ENCODE data around the gene NQO1.

The NQO1 gene

GRCh38 chr16:69693916-69694315 is 32.4 kb downstream of the NQO1 start:
- H4K20me1 ChIP-seq (ENCODE audit: insufficient read depth, low read length): no peaks in the 10 kb centered on the region
- no peak overlapping the region for H3K9ac ChIP-seq (ENCODE audit: low read length)
- peaks cover 59% of the 10 kb centered on the region for H3K36me3 ChIP-seq (ENCODE audit: insufficient read depth, low read length)
- no peaks in the 10 kb centered on the region for H3F3A ChIP-seq (ENCODE audit: insufficient read depth, low read length)
- no peaks in the 10 kb centered on the region for H3K79me2 ChIP-seq (ENCODE audit: insufficient read depth, low read length)
- no peak for TF ChIP-seq CTCF (IDR thresholded peaks at IDR 0.05; ENCODE audit: low read length)
- no peak for TF ChIP-seq EZH2 (IDR thresholded peaks at IDR 0.05; ENCODE audit: borderline replicate concordance, low read length)
- no peaks in the 10 kb centered on the region for H3K4me1 ChIP-seq (ENCODE audit: insufficient read depth, low read length, severe bottlenecking)
- H3K27ac ChIP-seq (ENCODE audit: low read depth, low read length, poor library complexity, severe bottlenecking): no peak overlapping the region
- H3K9me2 ChIP-seq (ENCODE audit: low read depth, low read length): no peaks in the 10 kb centered on the region
- H3K4me3 ChIP-seq (ENCODE audit: low read depth, low read length, poor library complexity, severe bottlenecking): no peak overlapping the region
- no peaks in the 10 kb centered on the region for H3K27me3 ChIP-seq (ENCODE audit: insufficient read depth, low read length)
- no peak overlapping the region for H2AFZ ChIP-seq (ENCODE audit: low read length)
- no peak overlapping the region for H3K4me2 ChIP-seq (ENCODE audit: low read length)
- H3K9me3 ChIP-seq (ENCODE audit: low read length): no peaks in the 10 kb centered on the region

- Histone ChIP-seq H3K4me1 (ENCODE audit: insufficient read depth, low read length, severe bottlenecking) (no peaks in the 10 kb centered on the region), H3K79me2 (ENCODE audit: insufficient read depth, low read length) (no peaks in the 10 kb centered on the region), H3K27me3 (ENCODE audit: insufficient read depth, low read length) (no peaks in the 10 kb centered on the region), H3K4me3 (ENCODE audit: low read depth, low read length, poor library complexity, severe bottlenecking) (no peak overlapping the region), H4K20me1 (ENCODE audit: insufficient read depth, low read length) (no peaks in the 10 kb centered on the region), H3K27ac (ENCODE audit: low read depth, low read length, poor library complexity, severe bottlenecking) (no peak overlapping the region), H3K9me3 (ENCODE audit: low read length) (no peaks in the 10 kb centered on the region), H3K4me2 (ENCODE audit: low read length) (no peak overlapping the region), H3K9ac (ENCODE audit: low read length) (no peak overlapping the region), H3F3A (ENCODE audit: insufficient read depth, low read length) (no peaks in the 10 kb centered on the region), H3K36me3 (ENCODE audit: insufficient read depth, low read length) (peaks cover 59% of the 10 kb centered on the region), H3K9me2 (ENCODE audit: low read depth, low read length) (no peaks in the 10 kb centered on the region), H2AFZ (ENCODE audit: low read length) (no peak overlapping the region)
- TF ChIP-seq CTCF (IDR thresholded peaks at IDR 0.05; ENCODE audit: low read length) (no peak), EZH2 (IDR thresholded peaks at IDR 0.05; ENCODE audit: borderline replicate concordance, low read length) (no peak)
Observed at GRCh38 chr16:69691980-69692911, 34.1 kb downstream of the NQO1 start.

- Histone ChIP-seq H3K4me1 (ENCODE audit: insufficient read depth, low read length, severe bottlenecking) (no peaks in the 10 kb centered on the region), H3K79me2 (ENCODE audit: insufficient read depth, low read length) (no peaks in the 10 kb centered on the region), H4K20me1 (ENCODE audit: insufficient read depth, low read length) (no peaks in the 10 kb centered on the region), H2AFZ (ENCODE audit: low read length) (no peak overlapping the region), H3K36me3 (ENCODE audit: insufficient read depth, low read length) (peaks cover 30% of the 10 kb centered on the region), H3K9ac (ENCODE audit: low read length) (no peak overlapping the region), H3K27ac (ENCODE audit: low read depth, low read length, poor library complexity, severe bottlenecking) (no peak overlapping the region), H3K4me2 (ENCODE audit: low read length) (no peak overlapping the region), H3K9me3 (ENCODE audit: low read length) (no peaks in the 10 kb centered on the region), H3F3A (ENCODE audit: insufficient read depth, low read length) (no peaks in the 10 kb centered on the region), H3K9me2 (ENCODE audit: low read depth, low read length) (no peaks in the 10 kb centered on the region), H3K27me3 (ENCODE audit: insufficient read depth, low read length) (no peaks in the 10 kb centered on the region), H3K4me3 (ENCODE audit: low read depth, low read length, poor library complexity, severe bottlenecking) (no peak overlapping the region)
- TF ChIP-seq CTCF (IDR thresholded peaks at IDR 0.05; ENCODE audit: low read length) (no peak), EZH2 (IDR thresholded peaks at IDR 0.05; ENCODE audit: borderline replicate concordance, low read length) (no peak)
Observed at GRCh38 chr16:69688589-69688988, 37.8 kb downstream of the NQO1 start.
